Gastrocnemius medialis (tissue), 4 donors: ENCODE measurements around the gene GMEB2.

Source experiments
- POLR2A ChIP-seq, 2 donors: fragments of 450-650 bp; IDR thresholded peaks; one replicate each; pipeline ENCODE4 v1.6.1; 2017; ENCODE audit warnings: antibody characterized with exemption in 2 of 2, mild to moderate bottlenecking in 2 of 2, moderate library complexity in 2 of 2
- TF ChIP-seq, protein P1 (sequence below), 5 experiments: fragments of 450-650 bp in 3 of 5; fragments of 200-600 bp in 2 of 5; sonication (generic) in 2 of 5; IDR thresholded peaks in 4 of 5; conservative IDR thresholded peaks in 1 of 5; 1 replicate in 4 of 5; 2 replicates in 1 of 5; pipeline ENCODE4 v1.5.1; 2016 to 2019; ENCODE audit warnings: antibody characterized with exemption in 5 of 5, mild to moderate bottlenecking in 3 of 5, moderate library complexity in 3 of 5

DNA sequence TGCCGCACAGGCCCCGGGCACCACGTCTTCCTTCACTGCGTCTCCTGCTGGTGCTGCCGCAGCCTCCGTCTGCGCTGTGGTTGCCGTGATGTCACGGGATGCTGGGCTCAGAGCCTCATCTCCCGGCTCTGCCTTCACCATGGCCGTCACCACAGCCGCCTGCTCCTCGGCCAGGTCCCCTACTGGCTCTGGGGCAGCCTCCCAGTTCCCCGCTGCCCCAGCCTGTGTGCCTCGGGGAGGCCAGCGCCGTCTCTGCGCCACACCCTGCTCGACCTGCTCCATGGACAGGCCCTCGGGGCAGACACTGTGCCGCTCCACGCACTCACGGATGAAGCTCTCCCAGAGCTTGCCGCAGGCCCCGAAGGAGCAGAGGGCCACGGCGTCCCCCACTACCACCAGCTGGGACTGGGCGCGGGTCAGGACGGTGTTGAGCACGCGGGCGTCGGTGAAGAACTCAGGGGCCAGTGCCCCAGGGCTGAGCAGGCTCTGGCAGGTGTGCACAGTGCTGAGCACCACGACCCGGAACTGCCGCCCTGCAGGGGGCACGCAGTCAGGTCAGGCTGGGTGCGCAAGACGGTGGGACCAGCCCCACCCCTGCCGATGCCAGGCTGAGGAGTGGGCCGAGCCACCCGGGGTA, 61.1 kb downstream of the GMEB2 start:
- no peak for TF ChIP-seq POLR2A (IDR thresholded peaks at IDR 0.05)
- TF ChIP-seq, protein P1, sequence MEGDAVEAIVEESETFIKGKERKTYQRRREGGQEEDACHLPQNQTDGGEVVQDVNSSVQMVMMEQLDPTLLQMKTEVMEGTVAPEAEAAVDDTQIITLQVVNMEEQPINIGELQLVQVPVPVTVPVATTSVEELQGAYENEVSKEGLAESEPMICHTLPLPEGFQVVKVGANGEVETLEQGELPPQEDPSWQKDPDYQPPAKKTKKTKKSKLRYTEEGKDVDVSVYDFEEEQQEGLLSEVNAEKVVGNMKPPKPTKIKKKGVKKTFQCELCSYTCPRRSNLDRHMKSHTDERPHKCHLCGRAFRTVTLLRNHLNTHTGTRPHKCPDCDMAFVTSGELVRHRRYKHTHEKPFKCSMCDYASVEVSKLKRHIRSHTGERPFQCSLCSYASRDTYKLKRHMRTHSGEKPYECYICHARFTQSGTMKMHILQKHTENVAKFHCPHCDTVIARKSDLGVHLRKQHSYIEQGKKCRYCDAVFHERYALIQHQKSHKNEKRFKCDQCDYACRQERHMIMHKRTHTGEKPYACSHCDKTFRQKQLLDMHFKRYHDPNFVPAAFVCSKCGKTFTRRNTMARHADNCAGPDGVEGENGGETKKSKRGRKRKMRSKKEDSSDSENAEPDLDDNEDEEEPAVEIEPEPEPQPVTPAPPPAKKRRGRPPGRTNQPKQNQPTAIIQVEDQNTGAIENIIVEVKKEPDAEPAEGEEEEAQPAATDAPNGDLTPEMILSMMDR (IDR thresholded peaks at IDR 0.05 in 4 of 5, conservative IDR thresholded peaks at IDR 0.05 in 1 of 5): no peak
